Hepatic stellate cell (primary cell): ENCODE data around the gene PLCH1.
"Not testable (repeated sequence)": the region's sequence is repeated elsewhere in the genome, so short reads cannot be mapped to it uniquely, and the experiment has no call there.

Source experiments
- DNase-seq: peaks from one replicate; pipeline ENCODE4 v3.0.0; 2011; ENCODE audit warnings: low spot score

The PLCH1 gene

GRCh38 chr3:155646128-155646527 lies 98.7 kb downstream of the PLCH1 start:
- no peak for DNase-seq

GRCh38 chr3:155643581-155644165 lies 101.2 kb downstream of the PLCH1 start:
- no peak for DNase-seq

- DNase-seq: no peak
Observed at GRCh38 chr3:155641956-155642355, 102.9 kb downstream of the PLCH1 start.

GRCh38 chr3:155640098-155640497 lies 104.8 kb downstream of the PLCH1 start:
- DNase-seq: no peak

DNA sequence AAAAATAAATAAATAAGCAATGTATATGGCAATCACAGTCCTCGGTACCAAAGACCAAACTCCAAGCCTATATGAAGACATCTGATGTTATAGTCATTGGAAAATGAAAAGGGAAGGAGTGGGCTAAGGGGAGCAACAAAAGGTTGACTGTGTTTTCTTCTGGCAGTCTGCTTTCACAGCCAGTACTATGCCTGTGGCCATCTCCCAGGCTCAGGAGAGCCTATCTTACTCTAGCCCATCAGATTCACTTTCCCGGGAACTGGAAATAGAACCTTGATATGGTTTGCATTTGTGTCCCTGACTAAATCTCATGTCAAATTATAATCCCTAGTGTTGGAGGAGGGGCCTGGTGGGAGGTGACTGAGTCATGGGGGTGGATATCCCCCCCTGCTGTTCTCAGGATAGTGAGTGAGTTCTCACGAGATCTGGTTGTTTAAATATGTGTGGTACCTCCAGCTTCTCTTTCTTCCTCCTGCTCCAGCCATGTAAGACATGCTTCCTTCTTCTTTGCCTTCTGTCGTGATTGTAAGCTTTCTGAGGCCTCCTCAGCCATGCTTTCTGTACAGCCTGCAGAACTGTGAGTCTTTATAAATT lies 105.3 kb downstream of the PLCH1 start:
- no peak for DNase-seq

DNA sequence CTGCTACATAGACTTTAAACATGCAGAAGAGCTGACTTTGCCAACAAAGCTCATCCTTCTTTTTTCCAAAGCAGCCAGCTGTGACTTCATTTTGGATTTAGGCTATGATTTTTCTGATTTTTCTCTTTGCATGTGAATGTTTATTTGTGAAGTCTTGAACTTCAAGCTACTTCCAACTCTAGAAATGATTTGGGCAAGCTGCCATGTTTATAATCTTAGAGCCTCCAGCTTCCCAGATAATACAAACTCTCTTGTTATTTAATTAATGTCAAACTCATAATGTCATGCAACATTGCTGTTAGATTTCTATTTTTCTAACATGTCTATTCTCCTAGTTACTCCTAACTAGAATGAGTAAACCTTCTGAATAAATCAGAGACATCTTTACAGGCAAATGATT lies 106.4 kb downstream of the PLCH1 start:
- DNase-seq: not testable (repeated sequence)

DNA sequence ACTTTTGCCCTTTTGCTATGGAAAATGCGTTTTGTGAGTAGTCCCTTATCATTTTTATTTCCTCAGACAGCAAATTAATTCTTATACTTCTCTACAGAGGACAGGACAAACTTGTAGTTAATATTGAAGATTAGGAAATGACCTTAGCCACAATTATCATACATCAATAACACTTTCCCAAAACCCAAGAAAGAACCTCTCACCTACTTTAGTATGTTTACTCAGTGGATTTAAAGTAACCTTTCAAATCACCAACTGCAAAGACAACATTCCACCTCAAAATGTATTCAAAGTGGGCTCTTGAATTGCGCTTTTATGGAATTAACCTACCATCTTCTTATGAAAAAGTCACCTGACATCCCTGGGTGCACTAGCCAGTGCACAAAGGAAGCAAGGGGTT lies 107.3 kb downstream of the PLCH1 start:
- DNase-seq: no peak

DNA sequence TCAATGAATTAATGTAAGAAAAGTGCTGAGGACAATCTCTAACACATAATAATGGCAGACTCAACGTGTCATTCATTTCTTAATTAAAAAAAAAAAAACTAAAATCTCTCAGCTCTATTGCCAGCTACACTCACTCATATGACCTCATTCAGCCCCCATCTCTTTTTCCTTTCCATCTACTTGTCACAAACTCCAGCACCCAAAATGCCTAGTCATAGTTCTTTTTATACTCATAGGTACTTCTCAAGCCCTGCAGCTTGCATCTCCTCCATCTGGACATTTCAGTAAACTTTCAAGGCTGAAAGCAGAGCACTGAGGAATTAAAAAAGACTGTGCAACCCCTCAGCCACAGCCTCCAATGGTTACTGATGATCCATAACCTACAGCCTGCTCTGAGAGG lies 109.8 kb downstream of the PLCH1 start:
- DNase-seq: no peak

DNA sequence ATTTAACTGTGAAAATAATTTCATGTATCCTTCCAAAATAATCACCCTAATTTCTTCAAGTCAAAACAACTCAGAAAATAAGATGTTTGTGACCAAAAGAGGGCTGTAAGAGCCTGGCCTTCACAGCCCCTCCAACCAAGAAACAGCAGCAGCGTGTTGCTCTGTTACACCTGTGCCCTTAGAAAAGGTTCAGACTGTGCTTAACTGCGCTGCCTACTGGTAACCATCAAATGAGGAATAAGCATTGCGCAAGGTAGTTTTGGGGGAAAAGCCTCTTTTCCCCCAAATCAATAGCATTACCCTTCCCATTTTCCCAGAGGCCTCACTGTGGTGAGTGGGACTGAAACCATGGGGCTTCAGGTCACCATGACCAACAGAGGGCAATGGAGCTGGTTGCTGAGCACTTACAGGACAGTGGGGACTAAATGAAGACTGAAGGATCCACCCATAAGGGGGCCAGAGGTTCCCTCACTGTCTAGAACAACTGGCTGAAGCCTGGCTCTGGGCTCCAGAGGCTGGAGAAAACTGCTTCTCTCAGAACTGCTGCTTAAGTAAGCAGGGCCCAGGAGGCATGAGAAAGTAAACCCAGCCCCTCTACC lies 110.7 kb downstream of the PLCH1 start:
- DNase-seq: no peak

- DNase-seq: no peak
Observed at GRCh38 chr3:155631323-155632019, 113.4 kb downstream of the PLCH1 start.

DNA sequence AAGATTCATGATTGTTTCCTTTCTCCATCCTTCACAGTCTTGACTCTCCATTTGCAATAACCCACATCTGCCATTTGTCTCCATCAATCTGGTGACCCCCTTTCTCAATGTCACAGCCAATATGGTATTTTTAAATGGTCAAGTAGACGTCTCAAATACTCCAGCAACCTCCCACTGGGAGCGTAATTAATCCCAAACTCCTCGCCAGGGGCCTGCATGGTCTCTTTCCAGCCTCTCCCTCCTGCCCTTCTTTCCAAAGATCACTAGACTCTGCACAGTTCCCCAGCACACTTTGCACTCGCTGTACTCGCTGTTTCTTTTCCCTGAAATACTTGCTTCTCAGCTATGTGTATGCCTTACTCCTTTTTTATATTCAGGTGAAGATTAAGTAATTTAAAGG lies 115.3 kb downstream of the PLCH1 start:
- no peak for DNase-seq

DNA sequence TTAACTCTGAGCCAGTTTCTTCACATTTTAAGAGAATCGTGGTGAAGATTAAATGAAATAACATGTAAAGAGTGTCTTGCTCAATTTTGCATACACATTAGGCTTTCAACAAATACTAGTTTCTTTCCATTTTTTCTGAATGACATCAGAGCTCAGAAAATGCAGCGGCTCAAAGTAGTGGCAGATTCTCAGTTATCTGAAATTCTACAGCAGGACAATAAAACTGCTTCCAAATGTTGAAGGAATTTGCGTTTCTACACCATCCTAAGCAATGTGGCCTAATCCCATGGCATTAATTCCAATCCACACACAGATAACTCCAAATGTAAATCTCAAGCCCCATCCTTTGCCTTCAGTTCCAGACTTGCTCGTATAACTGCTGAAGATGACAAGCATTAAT lies 115.8 kb downstream of the PLCH1 start:
- no peak for DNase-seq

DNA sequence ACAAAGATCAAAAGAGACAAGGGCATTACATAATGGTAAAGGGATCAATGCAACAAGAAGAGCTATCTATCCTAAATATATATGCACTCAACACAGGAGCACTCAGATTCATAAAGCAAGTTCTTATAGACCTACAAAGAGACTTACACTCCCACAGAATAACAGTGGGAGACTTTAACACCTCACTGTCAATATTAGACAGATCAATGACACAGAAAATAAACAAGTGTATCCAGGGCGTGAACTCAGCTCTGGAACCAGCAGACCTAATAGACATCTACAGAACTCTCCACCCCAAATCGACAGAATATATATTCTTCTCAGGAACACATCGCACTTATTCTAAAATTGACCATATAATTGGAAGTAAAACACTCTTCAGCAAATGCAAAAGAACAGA lies 122.2 kb downstream of the PLCH1 start:
- not testable (repeated sequence) for DNase-seq

DNA sequence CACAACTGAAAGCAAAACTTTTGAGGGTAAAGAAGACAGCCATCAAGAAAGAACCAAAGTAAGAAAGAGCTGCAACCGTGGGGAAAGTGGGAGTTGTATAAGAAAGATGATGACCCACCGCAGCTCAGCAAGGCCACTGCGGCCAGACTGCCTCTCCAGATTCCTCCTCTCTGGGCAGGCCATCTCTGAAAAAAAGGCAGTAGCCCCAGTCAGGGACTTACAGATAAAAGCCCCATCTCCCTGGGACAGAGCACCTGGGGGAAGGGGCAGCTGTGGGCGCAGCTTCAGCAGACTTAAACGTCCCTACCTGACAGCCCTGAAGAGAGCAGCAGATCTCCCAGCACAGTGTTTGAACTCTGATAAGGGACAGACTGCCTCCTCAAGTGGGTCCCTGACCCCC lies 124.3 kb downstream of the PLCH1 start:
- not testable (repeated sequence) for DNase-seq

GRCh38 chr3:155619118-155619915 lies 125.6 kb downstream of the PLCH1 start:
- no peak for DNase-seq

GRCh38 chr3:155618543-155618942 lies 126.3 kb downstream of the PLCH1 start:
- DNase-seq: no peak

GRCh38 chr3:155617346-155617925 lies 127.4 kb downstream of the PLCH1 start:
- no peak for DNase-seq

GRCh38 chr3:155615141-155615540 lies 129.7 kb downstream of the PLCH1 start:
- not testable (repeated sequence) for DNase-seq

GRCh38 chr3:155614410-155614809 lies 130.5 kb downstream of the PLCH1 start:
- DNase-seq: not testable (repeated sequence)

GRCh38 chr3:155611456-155611855 lies 133.4 kb downstream of the PLCH1 start:
- DNase-seq: no peak

GRCh38 chr3:155609586-155609985 lies 135.3 kb downstream of the PLCH1 start:
- DNase-seq: no peak
